ENCODE results near the gene CDKN2A.

DNA sequence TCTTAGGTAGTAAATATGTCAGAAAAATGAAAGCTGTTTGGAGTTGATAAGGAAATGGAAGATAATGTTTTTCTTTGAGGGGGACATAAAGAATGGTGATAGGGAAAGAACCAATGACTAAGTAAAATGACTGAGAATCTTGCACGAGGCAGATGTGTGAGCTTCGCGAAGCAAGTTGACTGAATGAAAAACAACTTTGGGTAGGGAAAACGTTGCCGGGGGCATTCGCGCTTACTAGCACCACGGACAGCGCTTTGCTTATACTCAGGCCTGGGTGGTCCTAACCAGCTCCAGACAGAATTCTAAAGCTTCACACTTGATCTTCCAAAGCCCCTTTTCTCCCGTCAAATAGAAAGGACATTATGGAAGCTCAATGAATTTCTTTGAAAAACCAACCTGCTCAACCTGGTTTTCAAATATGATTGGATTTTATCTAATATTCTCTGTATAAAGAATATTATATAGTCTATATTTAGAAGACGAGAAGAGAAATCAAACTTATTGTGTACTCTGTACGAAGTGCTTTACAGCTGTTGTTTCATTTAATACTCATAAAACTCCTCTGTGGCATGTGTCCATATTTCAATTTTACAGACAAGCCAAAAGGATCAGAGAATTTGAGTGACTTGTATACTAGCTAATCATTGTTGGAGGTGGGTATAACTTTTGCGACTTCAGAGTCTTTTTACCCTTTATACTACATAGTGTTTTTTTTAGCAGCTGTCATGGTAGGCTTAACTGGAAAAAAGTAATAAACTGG is 16.9 kb upstream of the CDKN2A start:
- no peak for TF ChIP-seq PATZ1 (CRISPR knock-in tag; IDR thresholded peaks at IDR 0.05; ENCODE audit: borderline replicate concordance)
- TF ChIP-seq, protein P1, sequence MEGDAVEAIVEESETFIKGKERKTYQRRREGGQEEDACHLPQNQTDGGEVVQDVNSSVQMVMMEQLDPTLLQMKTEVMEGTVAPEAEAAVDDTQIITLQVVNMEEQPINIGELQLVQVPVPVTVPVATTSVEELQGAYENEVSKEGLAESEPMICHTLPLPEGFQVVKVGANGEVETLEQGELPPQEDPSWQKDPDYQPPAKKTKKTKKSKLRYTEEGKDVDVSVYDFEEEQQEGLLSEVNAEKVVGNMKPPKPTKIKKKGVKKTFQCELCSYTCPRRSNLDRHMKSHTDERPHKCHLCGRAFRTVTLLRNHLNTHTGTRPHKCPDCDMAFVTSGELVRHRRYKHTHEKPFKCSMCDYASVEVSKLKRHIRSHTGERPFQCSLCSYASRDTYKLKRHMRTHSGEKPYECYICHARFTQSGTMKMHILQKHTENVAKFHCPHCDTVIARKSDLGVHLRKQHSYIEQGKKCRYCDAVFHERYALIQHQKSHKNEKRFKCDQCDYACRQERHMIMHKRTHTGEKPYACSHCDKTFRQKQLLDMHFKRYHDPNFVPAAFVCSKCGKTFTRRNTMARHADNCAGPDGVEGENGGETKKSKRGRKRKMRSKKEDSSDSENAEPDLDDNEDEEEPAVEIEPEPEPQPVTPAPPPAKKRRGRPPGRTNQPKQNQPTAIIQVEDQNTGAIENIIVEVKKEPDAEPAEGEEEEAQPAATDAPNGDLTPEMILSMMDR (IDR thresholded peaks at IDR 0.05 in 2 of 3, conservative IDR thresholded peaks at IDR 0.05 in 1 of 3; ENCODE audit: insufficient read depth in 2 of 3, low read depth in 1 of 3, low read length in 3 of 3) = no peak
- TF ChIP-seq SMARCC2 (IDR thresholded peaks at IDR 0.05; ENCODE audit: low read depth) = no peak
- TF ChIP-seq JUND (IDR thresholded peaks at IDR 0.05; ENCODE audit: borderline replicate concordance, low read depth, low read length) = no peak
- no peak for TF ChIP-seq JUND (tag; IDR thresholded peaks at IDR 0.05; ENCODE audit: borderline replicate concordance, low read depth, low read length)
- TF ChIP-seq ZBTB26 (CRISPR knock-in tag; IDR thresholded peaks at IDR 0.05) = no peak
- TF ChIP-seq, protein P2, sequence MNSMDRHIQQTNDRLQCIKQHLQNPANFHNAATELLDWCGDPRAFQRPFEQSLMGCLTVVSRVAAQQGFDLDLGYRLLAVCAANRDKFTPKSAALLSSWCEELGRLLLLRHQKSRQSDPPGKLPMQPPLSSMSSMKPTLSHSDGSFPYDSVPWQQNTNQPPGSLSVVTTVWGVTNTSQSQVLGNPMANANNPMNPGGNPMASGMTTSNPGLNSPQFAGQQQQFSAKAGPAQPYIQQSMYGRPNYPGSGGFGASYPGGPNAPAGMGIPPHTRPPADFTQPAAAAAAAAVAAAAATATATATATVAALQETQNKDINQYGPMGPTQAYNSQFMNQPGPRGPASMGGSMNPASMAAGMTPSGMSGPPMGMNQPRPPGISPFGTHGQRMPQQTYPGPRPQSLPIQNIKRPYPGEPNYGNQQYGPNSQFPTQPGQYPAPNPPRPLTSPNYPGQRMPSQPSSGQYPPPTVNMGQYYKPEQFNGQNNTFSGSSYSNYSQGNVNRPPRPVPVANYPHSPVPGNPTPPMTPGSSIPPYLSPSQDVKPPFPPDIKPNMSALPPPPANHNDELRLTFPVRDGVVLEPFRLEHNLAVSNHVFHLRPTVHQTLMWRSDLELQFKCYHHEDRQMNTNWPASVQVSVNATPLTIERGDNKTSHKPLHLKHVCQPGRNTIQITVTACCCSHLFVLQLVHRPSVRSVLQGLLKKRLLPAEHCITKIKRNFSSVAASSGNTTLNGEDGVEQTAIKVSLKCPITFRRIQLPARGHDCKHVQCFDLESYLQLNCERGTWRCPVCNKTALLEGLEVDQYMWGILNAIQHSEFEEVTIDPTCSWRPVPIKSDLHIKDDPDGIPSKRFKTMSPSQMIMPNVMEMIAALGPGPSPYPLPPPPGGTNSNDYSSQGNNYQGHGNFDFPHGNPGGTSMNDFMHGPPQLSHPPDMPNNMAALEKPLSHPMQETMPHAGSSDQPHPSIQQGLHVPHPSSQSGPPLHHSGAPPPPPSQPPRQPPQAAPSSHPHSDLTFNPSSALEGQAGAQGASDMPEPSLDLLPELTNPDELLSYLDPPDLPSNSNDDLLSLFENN (IDR thresholded peaks at IDR 0.05; ENCODE audit: low read depth in 2 of 2, low read length in 2 of 2) = no peak
- no peak for TF ChIP-seq CHCHD3 (CRISPR knock-in tag; IDR thresholded peaks at IDR 0.05)
- no peak for TF ChIP-seq FOXP1 (CRISPR knock-in tag; IDR thresholded peaks at IDR 0.05)
- no peak for TF ChIP-seq ATF2 (CRISPR knock-in tag; IDR thresholded peaks at IDR 0.05)
- TF ChIP-seq NR2F6 (CRISPR knock-in tag; IDR thresholded peaks at IDR 0.05) = no peak
- TF ChIP-seq ZNF561 (CRISPR knock-in tag; conservative IDR thresholded peaks at IDR 0.05) = no peak

Data from K562 (cell line).